CD1c-positive myeloid dendritic cell (primary cell): Measurements from ENCODE around the gene NCAM1.

Experiments used
- DNase-seq: peaks from one replicate; pipeline ENCODE4 v3.0.0-alpha.2; 2016; ENCODE audit errors: extremely low spot score

NCAM1 gene

GRCh38 chr11:113085446-113085845, 124.2 kb downstream of the NCAM1 start:
- no peak for DNase-seq

DNA sequence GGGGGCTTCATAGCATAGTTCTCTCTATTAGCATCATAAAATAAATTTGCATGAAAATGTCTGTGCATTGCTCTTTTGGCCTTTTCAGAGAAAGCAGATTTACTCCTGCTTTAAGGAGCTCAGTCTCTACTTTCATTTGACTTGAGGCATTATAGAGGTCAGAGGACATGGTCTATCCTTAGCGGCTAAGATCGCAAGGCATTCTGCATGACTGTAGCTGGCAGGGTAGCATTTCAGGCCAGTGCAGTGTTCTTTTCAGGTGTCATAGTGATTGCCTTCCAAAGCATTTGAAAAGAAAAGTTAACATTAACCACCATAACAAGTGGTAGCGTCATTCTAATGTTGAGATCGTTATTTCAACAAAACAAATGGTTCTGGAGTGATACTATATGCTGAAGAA, 126.5 kb downstream of the NCAM1 start:
- no peak for DNase-seq

DNA sequence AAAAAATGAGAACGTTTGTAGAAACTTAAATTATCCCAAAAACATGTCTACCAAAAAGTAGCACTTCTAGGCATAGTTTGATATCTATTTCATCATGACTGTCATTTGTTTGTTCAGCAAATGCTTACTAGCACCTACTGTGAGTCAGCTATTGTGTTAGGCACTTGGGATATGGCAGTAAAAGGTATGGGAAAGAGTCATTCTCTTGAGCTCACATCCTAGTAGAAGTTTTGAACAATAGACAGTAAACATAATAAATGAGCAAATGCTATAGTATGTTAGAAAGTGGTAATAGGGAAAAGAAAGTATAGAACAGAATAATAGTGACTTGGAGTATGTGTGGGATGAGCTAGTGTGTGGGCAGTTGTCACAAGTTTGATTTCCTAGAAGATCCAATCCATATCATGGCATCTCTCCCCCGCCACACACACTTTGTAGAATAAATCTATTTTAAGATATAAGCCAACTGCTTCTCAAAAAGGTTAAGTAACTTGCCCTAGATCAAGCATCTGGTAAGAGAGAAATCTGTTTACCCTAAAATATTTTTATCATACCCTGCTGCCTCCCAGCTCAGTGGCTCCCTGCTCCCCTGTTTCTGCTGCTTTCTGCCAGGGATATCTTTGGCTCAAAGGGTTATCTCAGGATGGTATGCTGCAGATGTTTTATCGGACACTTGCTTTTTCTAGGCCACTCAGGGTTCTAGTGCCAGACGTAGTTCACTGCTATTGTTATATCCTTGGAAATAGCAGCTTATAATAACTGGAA, 129.7 kb downstream of the NCAM1 start:
- no peak for DNase-seq

DNA sequence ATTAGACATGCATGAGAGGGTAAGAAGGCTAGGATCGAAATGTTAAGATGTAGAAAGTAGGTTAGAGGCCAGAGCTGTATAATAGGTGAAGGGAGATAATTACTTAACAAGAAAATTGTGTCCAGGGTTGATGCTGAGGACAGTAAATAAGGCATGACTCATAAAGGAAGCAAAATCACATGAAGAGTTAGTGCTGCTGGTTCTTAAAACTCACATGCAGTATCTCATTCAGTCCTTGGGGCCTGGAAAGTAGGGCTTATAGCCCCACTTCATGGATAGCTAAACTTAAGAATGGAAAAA, 130.2 kb downstream of the NCAM1 start:
- no peak for DNase-seq

DNA sequence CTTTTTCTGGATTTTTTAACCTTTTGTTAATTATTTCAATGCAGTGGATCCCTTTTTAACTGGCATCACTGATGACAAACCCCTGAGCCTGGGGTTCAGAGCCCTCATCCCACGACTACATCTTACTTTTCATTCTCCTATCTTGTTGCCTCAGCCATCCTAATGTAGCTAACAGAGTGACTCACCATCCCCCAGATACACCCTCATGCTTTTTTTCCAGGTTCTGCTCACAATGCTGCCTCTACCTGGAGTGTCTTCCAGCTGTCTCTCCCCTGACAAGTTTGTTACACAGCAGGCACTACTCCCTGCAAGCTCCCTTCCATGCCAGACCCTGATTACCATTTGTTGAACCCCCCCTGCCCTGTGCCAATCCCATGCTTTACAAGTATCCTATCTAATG, 135.4 kb downstream of the NCAM1 start:
- no peak for DNase-seq

DNA sequence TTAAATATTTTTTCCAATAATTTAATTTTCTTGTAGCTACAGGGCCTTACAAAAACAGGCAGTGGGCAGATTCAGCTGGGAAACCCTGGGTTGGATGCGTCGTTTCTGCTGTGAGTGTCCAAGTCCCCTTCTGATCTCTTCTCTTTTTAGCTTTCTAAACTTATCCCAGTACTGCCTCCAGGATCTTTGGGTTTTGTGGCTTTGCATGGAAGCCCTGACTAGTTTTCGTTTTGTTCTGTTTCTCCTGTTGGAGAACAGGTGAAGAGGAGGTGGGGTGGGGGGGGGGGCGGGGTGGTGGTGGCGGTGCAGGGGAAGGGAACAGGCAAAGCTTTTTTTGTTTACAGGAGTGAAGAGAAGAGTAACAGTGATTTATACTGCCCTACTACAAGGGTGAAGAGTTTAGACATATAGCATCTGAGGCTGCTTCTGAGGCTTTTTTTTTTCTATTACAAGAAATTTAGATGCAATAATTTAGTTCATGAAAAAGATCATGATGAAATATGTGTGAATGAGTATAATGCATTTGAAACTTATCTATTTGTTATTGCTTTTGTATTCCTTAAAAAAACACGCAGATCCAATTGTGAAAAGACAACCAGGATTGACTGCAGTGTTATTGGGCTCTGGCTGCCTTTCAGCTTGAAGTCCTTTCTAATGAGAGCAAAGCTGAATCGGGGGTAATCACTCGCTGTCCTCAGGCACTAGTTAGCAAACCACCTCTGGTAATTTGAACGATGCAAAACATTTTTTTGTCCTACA, 142.9 kb downstream of the NCAM1 start:
- no peak for DNase-seq

DNA sequence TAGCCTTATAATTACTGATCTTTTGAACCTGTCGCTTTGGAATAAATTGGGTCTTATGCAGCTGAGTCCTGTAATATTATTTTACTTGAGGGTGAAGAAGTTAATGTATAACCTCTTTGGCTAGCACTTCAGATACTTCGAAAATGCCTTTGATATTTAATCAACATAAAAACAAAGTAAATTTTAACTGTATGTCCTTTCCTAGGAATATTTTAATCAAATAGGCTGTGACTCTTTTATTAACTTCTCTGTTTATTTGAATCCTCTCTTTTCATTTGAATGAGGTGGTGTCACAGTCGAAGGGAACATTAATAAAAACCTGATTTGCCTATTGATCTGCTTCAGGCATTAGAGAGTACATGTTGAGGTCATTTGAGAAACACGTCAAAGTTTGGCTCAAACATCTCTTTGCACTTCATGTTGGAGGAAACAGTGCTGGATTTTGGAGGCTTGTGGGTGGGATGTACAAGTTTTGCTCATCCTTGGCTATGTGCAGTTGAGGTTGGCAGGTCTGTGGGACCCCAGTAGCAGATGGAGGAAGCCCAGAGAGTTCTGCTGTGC, 143.6 kb downstream of the NCAM1 start:
- no peak for DNase-seq

- DNase-seq: no peak
These were observed 144.4 kb downstream of the NCAM1 start for GRCh38 chr11:113105592-113105991.

DNA sequence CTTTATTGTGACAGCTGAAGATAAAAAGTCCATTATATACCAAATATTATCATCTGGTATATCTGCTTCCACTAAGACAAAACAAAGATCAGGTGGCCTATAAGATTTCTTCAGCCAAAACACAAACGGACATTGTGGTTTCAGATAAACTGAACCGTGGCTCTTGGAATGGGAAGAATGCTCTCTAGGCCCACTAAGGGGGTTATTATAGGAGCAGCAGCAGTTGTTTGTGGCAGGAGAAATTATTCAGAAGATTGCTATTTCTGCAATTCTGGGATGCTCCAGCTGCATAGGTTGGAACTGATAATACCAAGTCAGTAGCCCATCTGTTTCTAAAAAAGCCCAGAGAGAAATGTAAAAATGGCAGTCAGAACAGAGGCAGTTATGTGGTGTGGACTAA, 145.3 kb downstream of the NCAM1 start:
- no peak for DNase-seq

DNA sequence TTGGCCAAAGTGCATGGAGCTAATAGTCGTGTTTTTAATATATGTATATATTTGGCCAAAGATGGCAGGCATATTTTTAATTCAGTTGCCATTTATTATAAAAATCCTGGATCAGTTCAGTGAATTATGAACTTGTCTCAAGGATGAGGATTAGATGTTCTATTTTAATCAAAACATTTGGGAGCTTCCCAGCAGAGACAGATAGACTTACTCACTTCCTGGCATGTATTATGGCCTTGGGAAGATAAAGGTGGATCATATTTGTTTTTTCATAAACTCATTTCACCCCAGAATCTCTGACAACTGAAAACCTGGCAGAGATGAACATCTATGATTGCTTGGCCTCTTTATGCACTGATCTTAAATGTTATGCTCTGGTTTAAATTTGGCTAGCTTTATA, 148.8 kb downstream of the NCAM1 start:
- DNase-seq: no peak

GRCh38 chr11:113111156-113111555, 149.9 kb downstream of the NCAM1 start:
- DNase-seq: no peak

DNA sequence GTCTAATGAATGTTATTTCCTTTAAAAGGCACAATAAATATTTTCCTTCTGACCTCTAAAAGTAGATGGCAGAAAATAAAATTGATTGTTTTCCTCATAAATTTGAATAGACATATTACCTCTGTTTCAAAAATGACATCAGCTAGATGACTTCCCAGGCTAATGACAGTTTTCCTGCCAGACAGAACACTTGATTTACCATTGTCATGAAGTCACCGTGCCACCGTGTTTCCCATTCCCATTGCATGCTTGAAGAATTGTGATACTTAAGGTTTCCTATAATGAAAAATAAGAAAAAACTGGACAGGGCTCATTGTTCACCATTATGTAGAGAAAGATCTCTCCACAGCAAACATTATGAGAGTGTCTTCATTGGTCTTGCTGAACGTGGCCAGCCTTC, 151.1 kb downstream of the NCAM1 start:
- no peak for DNase-seq

DNA sequence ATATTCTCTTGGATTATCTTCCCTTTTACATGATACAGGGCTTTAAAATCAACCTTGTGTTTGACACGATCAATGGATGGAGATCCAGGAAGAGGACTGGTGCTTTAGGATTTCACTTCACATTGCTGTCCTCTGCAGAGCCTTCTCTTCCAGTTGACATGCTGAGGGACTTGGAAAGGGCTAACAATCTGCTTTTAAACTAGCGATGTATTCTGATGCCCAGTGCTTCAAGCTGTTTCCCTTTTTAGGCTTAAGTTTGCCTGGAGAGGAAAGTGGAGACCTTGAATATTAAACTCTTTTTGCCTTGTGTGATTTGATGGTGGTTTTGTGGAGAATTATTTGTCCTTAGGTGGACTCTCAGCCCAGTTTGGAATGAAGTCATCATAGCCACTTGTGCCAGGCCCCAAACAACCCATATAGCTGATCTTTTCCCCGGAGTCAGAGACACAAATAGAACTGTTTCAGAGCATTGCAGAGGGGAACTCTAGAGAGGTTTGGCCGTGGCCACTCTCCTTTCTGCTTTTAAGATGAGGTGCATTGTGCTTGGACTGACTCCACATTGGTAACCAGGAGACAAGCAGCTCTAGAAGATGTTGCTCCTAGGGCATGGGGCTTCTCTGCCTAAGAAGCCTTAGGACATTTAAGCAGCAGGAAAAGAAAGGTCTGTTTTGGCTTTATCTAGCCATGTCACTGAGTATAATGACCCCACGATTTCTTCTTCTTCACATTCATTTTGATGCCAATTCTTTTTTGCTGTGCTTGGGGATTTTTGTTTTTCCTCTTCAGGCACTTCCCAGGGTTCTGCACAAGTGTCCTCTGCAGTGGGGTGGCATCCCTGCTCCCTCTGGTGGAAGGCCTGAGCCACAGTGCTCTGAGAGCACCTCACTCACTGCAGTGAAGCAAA, 152.8 kb downstream of the NCAM1 start:
- DNase-seq: peak; percentile 36

GRCh38 chr11:113114705-113115027, 153.4 kb downstream of the NCAM1 start:
- DNase-seq: no peak

DNA sequence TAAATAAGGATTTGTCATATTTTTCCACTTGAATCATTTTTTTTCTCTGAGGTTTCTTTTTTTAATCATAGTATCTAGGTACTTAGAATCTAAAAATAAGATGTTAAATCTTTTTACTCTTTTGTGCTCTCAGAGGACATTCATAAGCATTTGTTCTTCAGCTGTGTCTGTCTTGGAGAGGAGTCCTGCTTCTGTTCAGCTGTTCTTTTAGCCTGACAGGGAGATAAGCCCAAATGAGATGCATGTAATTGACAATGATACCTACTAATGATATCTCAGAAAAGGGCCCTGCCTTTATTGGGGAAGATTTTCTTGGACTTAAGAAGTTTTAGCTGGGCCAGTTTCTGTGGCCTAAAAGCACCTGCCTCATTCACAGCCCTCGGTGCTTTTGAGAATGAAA, 156.9 kb downstream of the NCAM1 start:
- DNase-seq: no peak

DNA sequence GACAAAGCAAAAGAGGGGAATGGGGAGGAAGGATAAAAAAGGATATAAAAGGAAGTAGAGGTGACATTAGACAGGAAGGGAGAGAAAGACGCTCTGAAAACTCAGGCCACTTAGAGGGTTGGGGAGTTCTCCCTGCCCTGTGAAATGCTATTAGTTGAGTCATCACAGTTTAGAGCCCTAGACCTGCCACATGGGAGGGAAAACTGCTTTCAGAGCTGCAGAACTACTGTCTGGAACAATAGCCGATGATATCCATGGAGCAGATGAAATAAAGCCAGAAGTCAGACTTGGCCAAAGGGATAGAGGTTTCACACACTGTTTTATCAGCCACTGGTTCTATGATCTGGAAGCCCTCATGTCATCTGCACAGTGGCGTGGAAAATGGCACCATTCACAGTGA, 157.9 kb downstream of the NCAM1 start:
- DNase-seq: no peak

DNA sequence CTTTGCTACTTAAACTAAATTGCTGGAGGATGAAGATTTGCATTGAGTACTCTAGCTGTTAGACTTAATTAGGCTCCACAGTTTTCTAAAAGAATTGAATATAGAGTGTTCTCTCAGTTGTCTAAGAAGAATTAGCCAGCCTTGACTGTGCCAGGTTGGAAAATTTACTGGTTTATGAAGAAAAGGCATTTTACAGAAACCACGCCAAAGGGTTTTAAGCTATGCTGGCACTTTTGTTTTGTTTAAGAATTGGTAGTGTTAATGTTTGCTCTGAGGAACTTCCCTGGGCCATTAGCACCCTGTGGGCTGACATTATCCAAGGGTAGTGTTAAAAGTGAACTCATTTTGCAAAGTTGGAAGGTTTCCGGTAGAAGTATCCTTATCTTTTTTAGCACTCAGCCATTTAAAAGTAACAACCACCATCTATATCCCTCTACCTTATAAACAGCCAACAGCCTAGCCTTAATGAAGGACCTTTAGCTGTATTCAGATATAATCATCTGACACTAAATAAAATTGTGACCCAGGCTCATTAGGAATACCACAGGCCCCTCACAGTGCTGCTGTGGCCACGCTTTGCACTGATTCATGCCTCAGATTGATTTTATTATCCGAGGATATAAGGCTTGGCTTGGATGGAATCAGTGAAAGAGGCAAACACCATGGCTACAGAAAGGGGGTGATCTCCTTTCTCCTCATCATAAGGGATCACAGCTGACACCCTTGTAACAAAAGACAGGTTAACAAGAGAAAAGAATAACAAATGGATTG, 158.9 kb downstream of the NCAM1 start:
- DNase-seq: no peak

DNA sequence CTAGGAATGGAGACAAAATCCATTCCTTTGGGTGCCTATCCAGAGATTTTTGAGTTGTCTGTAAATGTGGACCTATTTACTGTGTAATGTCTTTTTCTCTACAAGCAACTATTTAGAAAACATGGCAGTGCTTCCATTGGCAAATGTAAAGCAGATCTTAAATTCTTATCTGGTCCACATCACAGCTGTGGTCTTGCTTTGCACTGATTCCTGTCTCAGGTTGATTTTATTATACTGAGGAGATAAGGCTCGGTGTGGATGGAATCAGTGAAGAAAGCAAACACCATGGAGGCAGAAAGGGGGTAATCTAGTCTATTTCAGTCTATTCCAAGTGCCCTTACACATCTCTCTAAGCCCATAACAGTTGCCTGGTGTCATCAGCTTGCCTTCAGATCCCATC, 160.5 kb downstream of the NCAM1 start:
- no peak for DNase-seq

DNA sequence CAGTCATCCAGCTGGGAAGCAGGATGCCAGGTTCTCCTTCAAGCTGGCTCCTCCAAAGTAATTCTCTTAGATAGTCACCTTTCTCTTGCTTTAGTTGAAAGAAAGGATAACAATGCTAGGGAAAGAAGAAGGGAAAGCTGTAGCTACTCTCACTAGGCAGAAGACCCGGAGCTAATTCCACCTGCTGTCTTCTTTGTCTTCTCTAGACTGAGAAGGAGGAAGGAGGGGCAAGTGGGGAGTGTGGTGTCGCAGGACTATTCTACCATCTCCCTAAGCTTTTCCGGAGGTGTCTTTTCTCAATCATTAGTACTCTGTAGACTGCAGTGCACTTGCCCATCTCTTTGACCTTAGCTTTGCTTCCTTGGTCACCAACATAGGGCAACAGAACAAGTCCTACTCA, 162.8 kb downstream of the NCAM1 start:
- no peak for DNase-seq

DNA sequence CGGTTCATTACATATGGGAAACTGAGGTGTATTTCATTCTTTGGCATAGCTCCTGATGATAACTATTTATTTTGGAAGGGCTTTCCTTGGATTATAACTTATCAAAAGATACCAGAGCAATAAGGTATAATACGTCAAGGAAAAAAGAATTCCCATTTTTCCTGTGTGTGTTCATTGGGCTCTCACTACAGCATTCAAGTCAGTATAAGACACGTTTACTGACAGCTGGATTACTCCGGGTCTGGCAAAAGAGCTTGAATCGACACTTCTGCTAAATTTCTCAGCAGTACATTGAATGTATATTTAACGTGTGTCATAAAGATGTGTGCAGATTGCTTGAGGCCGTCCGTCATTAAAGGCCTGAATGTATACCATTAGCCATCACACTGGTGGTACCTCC, 163.4 kb downstream of the NCAM1 start:
- DNase-seq: no peak

DNA sequence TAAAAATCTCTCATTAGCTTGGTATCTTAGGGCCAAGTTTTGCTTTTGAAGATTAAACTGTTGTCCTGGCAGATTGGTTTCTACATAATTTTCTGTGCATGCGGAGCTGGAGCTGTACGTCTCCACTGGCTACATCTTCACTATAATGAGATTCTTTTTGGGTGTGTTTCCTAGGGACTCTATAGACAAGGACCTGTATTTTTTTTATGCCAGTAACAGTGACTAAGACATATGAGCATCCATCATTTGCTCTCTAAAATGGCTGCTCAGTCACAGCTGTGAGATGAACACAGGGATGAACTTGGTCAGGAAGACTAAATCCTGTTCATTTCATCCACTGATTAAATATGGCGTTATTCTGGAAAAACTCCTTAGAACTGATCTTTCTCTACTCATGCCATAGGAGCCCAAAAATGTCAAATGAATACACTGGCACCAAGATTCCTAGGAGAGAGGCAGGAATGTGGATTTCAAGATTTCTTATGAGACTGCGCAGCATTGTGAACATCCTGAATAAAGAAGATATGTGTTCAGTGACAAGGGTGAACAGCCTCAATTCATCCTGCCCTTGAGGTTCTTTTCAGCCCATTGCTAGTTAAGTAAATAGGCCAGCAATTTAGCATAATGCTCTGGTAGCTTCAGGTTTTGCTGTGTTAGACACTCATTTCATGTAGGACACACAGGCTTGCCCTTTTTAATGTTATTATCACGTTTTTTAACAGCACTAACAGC, 168.2 kb downstream of the NCAM1 start:
- no peak for DNase-seq
